Gastroesophageal sphincter (tissue), 4 donors: Measurements from ENCODE around the gene ME2. TPM values are rescaled to one million over a fixed set of nuclear protein-coding genes. Genes with fewer than 3 reads are reported as not detected.

Experiments
- ATAC-seq: fragments of 150-250 bp; one replicate; pipeline ENCODE4 v1.9.1; 2016; ENCODE audit warnings: mild to moderate bottlenecking, moderate library complexity
- H3K27ac ChIP-seq, 4 donors: fragments of 200-600 bp; sonication (generic) in 3 of 4; 1 replicate in 3 of 4; 2 replicates in 1 of 4; pipeline ENCODE4 v1.5.1; 2016 to 2019
- H3K27me3 ChIP-seq: fragments of 200-600 bp; sonication (generic); one replicate; pipeline ENCODE4 v1.5.1; 2019
- H3K36me3 ChIP-seq, 2 donors: fragments of 200-600 bp; sonication (generic); one replicate each; pipeline ENCODE4 v1.5.1; 2019; ENCODE audit warnings: control low read depth in 1 of 2
- H3K4me1 ChIP-seq, 3 donors: fragments of 200-600 bp; sonication (generic); 1 replicate in 2 of 3; 2 replicates in 1 of 3; pipeline ENCODE4 v1.5.1; 2016 to 2019; ENCODE audit warnings: control low read depth in 2 of 3
- H3K4me3 ChIP-seq, 2 donors: fragments of 200-600 bp; sonication (generic); one replicate each; pipeline ENCODE4 v1.5.1; 2019; ENCODE audit warnings: mild to moderate bottlenecking in 1 of 2, moderate library complexity in 1 of 2
- H3K9me3 ChIP-seq, 3 donors: fragments of 200-600 bp; sonication (generic); one replicate each; pipeline ENCODE4 v1.5.1; 2017 to 2019; ENCODE audit warnings: control low read depth in 2 of 3
- CTCF ChIP-seq, 4 experiments: fragments of 200-600 bp in 2 of 4; fragments of 450-650 bp in 2 of 4; sonication (generic) in 1 of 4; IDR thresholded peaks; one replicate each; pipeline ENCODE4 v1.5.1; 2017 to 2019; ENCODE audit warnings: antibody characterized with exemption in 4 of 4, mild to moderate bottlenecking in 2 of 4, moderate library complexity in 2 of 4
- EP300 ChIP-seq: sonication (generic); formaldehyde crosslinking; IDR thresholded peaks from one replicate; pipeline ENCODE4 v1.6.1; 2017; ENCODE audit warnings: antibody characterized with exemption, mild to moderate bottlenecking
- POLR2A ChIP-seq, 2 donors: fragments of 450-650 bp; IDR thresholded peaks; one replicate each; pipeline ENCODE4 v1.6.1; 2017; ENCODE audit warnings: antibody characterized with exemption in 2 of 2, mild to moderate bottlenecking in 2 of 2, moderate library complexity in 1 of 2
- POLR2AphosphoS5 ChIP-seq: sonication (generic); formaldehyde crosslinking; IDR thresholded peaks from one replicate; pipeline ENCODE4 v1.6.1; 2017; ENCODE audit warnings: antibody characterized with exemption
- WGBS, 2 donors: methylation state at CpG; one replicate each; pipeline ENCODE4 v1.1.5; 2018; ENCODE audit warnings: low coverage in 1 of 2; 5-methylcytosine and 5-hydroxymethylcytosine counted together
- total RNA-seq, 4 donors: library from RNA; depleted of rRNA; stranded (reverse); fragments of >200 nt; gene quantifications; one replicate each; pipeline ENCODE4 v1.1.0, GENCODE V29; 2016

Gene ME2
- total RNA-seq, 4 donors from 2014 or later, result 44.8 to 59.2 (median 53.1) TPM

GRCh38 chr18:50896093-50896492 is 17.2 kb downstream of the ME2 start:
- H3K27me3 ChIP-seq, result no peaks in the 10 kb centered on the region
- no peak overlapping the region for H3K4me3 ChIP-seq
- H3K27ac ChIP-seq, result no peak overlapping the region
- TF ChIP-seq POLR2A (IDR thresholded peaks at IDR 0.05), result no peak
- TF ChIP-seq POLR2AphosphoS5, result no peak
- no peak for TF ChIP-seq EP300
- no peak for TF ChIP-seq CTCF (IDR thresholded peaks at IDR 0.05)
- H3K36me3 ChIP-seq, result peaks cover 3 to 43% of the 10 kb centered on the region in 2 donors
- peaks cover 0 to 10% (median 4%) of the 10 kb centered on the region in 3 donors for H3K4me1 ChIP-seq
- H3K9me3 ChIP-seq, result no peaks in the 10 kb centered on the region
- no peak for ATAC-seq
- WGBS, 2 donors, result 91 to 92% methylated on average over 1 of the region's 1 CpG

GRCh38 chr18:50898919-50899318 is 20.0 kb downstream of the ME2 start:
- no peak for ATAC-seq
- no peak overlapping the region for H3K4me3 ChIP-seq
- H3K9me3 ChIP-seq, result no peaks in the 10 kb centered on the region
- H3K36me3 ChIP-seq, result peaks cover 3 to 47% of the 10 kb centered on the region in 2 donors
- TF ChIP-seq CTCF (IDR thresholded peaks at IDR 0.05), result no peak
- TF ChIP-seq POLR2AphosphoS5, result no peak
- no peak for TF ChIP-seq EP300
- H3K4me1 ChIP-seq, result peaks cover 0 to 2% (median 0%) of the 10 kb centered on the region in 3 donors
- H3K27ac ChIP-seq, result no peak overlapping the region
- no peaks in the 10 kb centered on the region for H3K27me3 ChIP-seq
- WGBS, 2 donors, result 100% methylated on average over 2 of the region's 2 CpGs; no CpG with 5 or more reads in 1 of the 2 donors

DNA sequence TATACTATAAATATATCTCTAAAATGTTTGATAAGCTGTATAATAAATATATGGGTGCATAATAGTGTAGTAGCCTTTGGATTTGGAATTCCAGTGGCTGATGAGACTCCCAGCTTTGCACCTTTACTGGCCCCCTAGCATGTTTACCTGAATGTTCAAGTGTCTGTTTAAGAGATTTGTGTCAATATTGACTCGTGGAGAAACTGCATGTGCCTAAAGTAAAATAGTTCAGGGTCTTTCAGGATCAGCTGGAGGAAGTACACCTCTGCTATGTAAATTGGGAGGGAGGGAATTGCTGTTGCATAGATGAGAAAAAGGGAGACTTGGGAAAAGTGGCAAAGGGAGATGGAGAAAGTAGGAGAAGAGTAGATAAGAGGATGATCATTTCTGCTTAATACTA is 23.9 kb downstream of the ME2 start:
- Histone ChIP-seq H3K27me3 (no peaks in the 10 kb centered on the region), H3K9me3 (peaks cover 0 to 9% (median 0%) of the 10 kb centered on the region in 3 donors), H3K4me3 (no peak overlapping the region), H3K36me3 (peaks cover 0 to 46% of the 10 kb centered on the region in 2 donors), H3K4me1 (no peaks in the 10 kb centered on the region), H3K27ac (no peak overlapping the region)
- TF ChIP-seq POLR2A (IDR thresholded peaks at IDR 0.05) (no peak), CTCF (IDR thresholded peaks at IDR 0.05) (no peak), POLR2AphosphoS5 (no peak), EP300 (no peak)
- no peak for ATAC-seq
- 40 to 62% methylated on average over 1 of the region's 1 CpG for WGBS, 2 donors

GRCh38 chr18:50906843-50907242 is 27.9 kb downstream of the ME2 start:
- TF ChIP-seq CTCF (IDR thresholded peaks at IDR 0.05) (no peak), POLR2AphosphoS5 (no peak), EP300 (no peak), POLR2A (IDR thresholded peaks at IDR 0.05) (no peak)
- WGBS, 2 donors, result 93 to 100% methylated on average over 1 to 2 of the region's 2 CpGs
- H3K4me3 ChIP-seq, result no peak overlapping the region
- H3K9me3 ChIP-seq, result peaks cover 0 to 9% (median 0%) of the 10 kb centered on the region in 3 donors
- no peaks in the 10 kb centered on the region for H3K4me1 ChIP-seq
- H3K36me3 ChIP-seq, result peaks cover 0 to 54% of the 10 kb centered on the region in 2 donors
- H3K27me3 ChIP-seq, result no peaks in the 10 kb centered on the region
- H3K27ac ChIP-seq, result no peak overlapping the region
- no peak for ATAC-seq

- no peaks in the 10 kb centered on the region for H3K4me1 ChIP-seq
- H3K27me3 ChIP-seq, result no peaks in the 10 kb centered on the region
- H3K4me3 ChIP-seq, result no peak overlapping the region
- 91 to 93% methylated on average over 1 of the region's 1 CpG for WGBS, 2 donors
- no peak overlapping the region for H3K27ac ChIP-seq
- H3K9me3 ChIP-seq, result peaks cover 0 to 9% (median 0%) of the 10 kb centered on the region in 3 donors
- peaks cover 0 to 73% of the 10 kb centered on the region in 2 donors for H3K36me3 ChIP-seq
- no peak for ATAC-seq
- no peak for TF ChIP-seq EP300
- no peak for TF ChIP-seq POLR2AphosphoS5
- TF ChIP-seq CTCF (IDR thresholded peaks at IDR 0.05), result no peak
- TF ChIP-seq POLR2A (IDR thresholded peaks at IDR 0.05), result no peak
Measured at GRCh38 chr18:50909261-50909660, 30.3 kb downstream of the ME2 start.
